ENCODE results near the gene KDM5C. TPM values are rescaled to one million over a fixed set of nuclear protein-coding genes. Genes with fewer than 3 reads are reported as not detected.

Gene KDM5C
- total RNA-seq, 1 donor from 2014 or later, result 104 TPM

- intact Hi-C loops (cut with micrococcal nuclease), result no loop called here
These were observed 26.3 kb upstream of the KDM5C start for GRCh38 chrX:53251307-53251706.

GRCh38 chrX:53250556-53250955, 25.5 kb upstream of the KDM5C start:
- intact Hi-C loops (cut with micrococcal nuclease), result no loop called here

GRCh38 chrX:53249408-53250042, 24.5 kb upstream of the KDM5C start:
- intact Hi-C loops (cut with micrococcal nuclease), result no loop called here

GRCh38 chrX:53247928-53248327, 22.9 kb upstream of the KDM5C start:
- intact Hi-C loops (cut with micrococcal nuclease), result no loop called here

- intact Hi-C loops (cut with micrococcal nuclease), result no loop called here
These were observed 21.2 kb upstream of the KDM5C start for GRCh38 chrX:53246231-53246630.

- intact Hi-C loops (cut with micrococcal nuclease), result no loop called here
These were observed 19.6 kb upstream of the KDM5C start for GRCh38 chrX:53244610-53245009.

GRCh38 chrX:53242310-53242709, 17.3 kb upstream of the KDM5C start:
- intact Hi-C loops (cut with micrococcal nuclease), result no loop called here

GRCh38 chrX:53241558-53241957, 16.6 kb upstream of the KDM5C start:
- intact Hi-C loops (cut with micrococcal nuclease), result no loop called here

- intact Hi-C loops (cut with micrococcal nuclease), result no loop called here
These were observed 14.5 kb upstream of the KDM5C start for GRCh38 chrX:53239474-53239873.

- intact Hi-C loops (cut with micrococcal nuclease), result no loop called here
These were observed 12.0 kb upstream of the KDM5C start for GRCh38 chrX:53237056-53237455.

GRCh38 chrX:53236025-53236679, 11.1 kb upstream of the KDM5C start:
- intact Hi-C loops (cut with micrococcal nuclease), result no loop called here

- intact Hi-C loops (cut with micrococcal nuclease), result no loop called here
These were observed 10.6 kb upstream of the KDM5C start for GRCh38 chrX:53235566-53235965.

- intact Hi-C loops (cut with micrococcal nuclease), result no loop called here
These were observed 9.5 kb upstream of the KDM5C start for GRCh38 chrX:53234484-53234883.

- intact Hi-C loops (cut with micrococcal nuclease), result no loop called here
These were observed 8.5 kb upstream of the KDM5C start for GRCh38 chrX:53233536-53233935.

GRCh38 chrX:53230116-53230515, 5.1 kb upstream of the KDM5C start:
- intact Hi-C loops (cut with micrococcal nuclease), result no loop called here

- intact Hi-C loops (cut with micrococcal nuclease), result loop anchor here (10.0 kb wide), 3 partner anchors 458 to 1938 kb away; partner anchors contain the start of genes HUWE1 and PFKFB1
These were observed 2.3 kb upstream of the KDM5C start for GRCh38 chrX:53227224-53227765.

GRCh38 chrX:53223955-53224859, 800 bp downstream of the KDM5C start:
- intact Hi-C loops (cut with micrococcal nuclease), result loop anchor here (2.0 to 10.0 kb wide), 8 partner anchors 65 to 1941 kb away; partner anchors contain the start of genes HUWE1, KANTR, PFKFB1 and PHF8

- intact Hi-C loops (cut with micrococcal nuclease), result loop anchor here (5.0 to 10.0 kb wide), 4 partner anchors 151 to 1942 kb away; partner anchors contain the start of genes HUWE1 and PFKFB1
These were observed 1.8 kb downstream of the KDM5C start for GRCh38 chrX:53223068-53223693.

- intact Hi-C loops (cut with micrococcal nuclease), result no loop called here
These were observed 13.5 kb downstream of the KDM5C start for GRCh38 chrX:53211391-53211978.

- intact Hi-C loops (cut with micrococcal nuclease), result no loop called here
These were observed 28.3 kb downstream of the KDM5C start for GRCh38 chrX:53196678-53197077.

GRCh38 chrX:53195401-53195800, 29.6 kb downstream of the KDM5C start:
- intact Hi-C loops (cut with micrococcal nuclease), result no loop called here

Measured in T-helper 1 cell treated with Interleukin-12 subunit alpha and Interleukin-12 subunit beta and Interleukin-4 antibody, amounts not matched to agents 30 ng/mL and 1 ng/mL, for 36 hours (primary cell).